Dendritic cell treated with granulocyte-macrophage colony-stimulating factor and Interleukin-4, amounts not matched to agents 40 ng/mL and 50 ng/mL, for 4 days (primary cell): ENCODE data around the gene CHST1.
A peak's percentile ranks its signal among the peaks of the same experiment; 100 is the strongest.

ENCODE experiments used
- H3K27ac Mint-ChIP-seq: one replicate; pipeline ENCODE4 v1.8.0; 2022; ENCODE audit warnings: mild to moderate bottlenecking, mixed read lengths
- H3K27me3 Mint-ChIP-seq: one replicate; pipeline ENCODE4 v1.8.0; 2022; ENCODE audit warnings: mild to moderate bottlenecking, mixed read lengths
- H3K36me3 Mint-ChIP-seq: one replicate; pipeline ENCODE4 v1.8.0; 2022; ENCODE audit warnings: low read depth, mixed read lengths
- H3K4me1 Mint-ChIP-seq: one replicate; pipeline ENCODE4 v1.8.0; 2022; ENCODE audit warnings: low read depth, mixed read lengths
- H3K4me3 Mint-ChIP-seq: one replicate; pipeline ENCODE4 v1.8.0; 2022; ENCODE audit warnings: mild to moderate bottlenecking, moderate library complexity, mixed read lengths
- H3K9me3 Mint-ChIP-seq: one replicate; pipeline ENCODE4 v1.8.0; 2022; ENCODE audit warnings: mixed read lengths
- intact Hi-C: fragments of 100-400 bp; cut with micrococcal nuclease; formaldehyde crosslinking; loops from one replicate; pipeline ENCODE4 v1.15.0; 2022

CHST1 gene

GRCh38 chr11:45667929-45668680, 2.7 kb upstream of the CHST1 start:
- Mint-ChIP-seq H3K27ac (no peak overlapping the region), H3K36me3 (no peaks in the 10 kb centered on the region), H3K4me3 (no peak overlapping the region), H3K9me3 (no peaks in the 10 kb centered on the region), H3K4me1 (no peaks in the 10 kb centered on the region), H3K27me3 (peaks cover 62% of the 10 kb centered on the region)
- intact Hi-C loops = no loop called here

DNA sequence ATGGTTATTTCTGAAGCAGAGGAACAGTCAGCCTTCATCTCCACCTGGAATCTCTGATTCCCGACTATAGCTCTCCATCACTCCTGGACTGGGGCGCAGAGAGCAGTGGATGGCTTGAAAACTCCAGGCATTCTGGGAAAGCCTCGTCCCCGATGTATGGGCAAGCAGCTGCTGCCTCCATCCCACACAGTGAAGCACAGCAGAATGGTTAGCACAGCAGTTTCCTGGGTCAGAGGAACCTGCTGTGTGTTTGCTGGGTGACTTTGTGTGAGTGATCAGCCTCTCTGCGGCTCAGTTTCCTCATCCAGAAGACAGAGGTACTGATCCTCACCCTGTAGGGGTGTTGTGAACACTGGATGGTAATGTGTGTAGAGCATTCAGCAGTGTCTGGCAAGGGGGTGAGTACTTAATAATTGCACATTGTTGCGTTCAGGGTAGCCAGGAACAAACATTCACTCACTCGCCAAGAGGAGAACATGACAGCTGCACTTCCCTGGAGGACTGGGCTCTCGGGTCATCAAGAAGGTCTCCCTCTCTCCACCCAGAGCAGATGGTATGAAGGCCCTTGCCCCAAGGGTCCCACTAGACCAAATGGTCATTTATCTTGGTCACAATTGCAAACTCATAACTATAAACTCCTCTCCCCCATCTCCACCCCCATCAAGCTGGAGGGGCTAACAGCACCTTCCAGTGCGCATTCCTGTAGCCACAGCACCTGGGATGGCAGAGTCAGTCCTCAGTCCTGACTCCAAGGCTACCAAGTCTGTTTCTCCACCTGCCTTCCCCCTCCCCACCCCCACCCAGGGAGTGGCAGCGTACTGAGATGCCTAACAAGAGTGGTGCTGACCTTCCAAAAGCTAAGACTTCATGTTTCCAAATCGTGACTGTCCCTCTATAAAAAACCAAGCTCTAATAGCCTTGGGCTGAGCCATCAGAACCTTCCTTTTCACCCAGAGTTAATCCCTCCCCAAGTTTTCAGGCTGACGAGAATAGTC, 1.5 kb upstream of the CHST1 start:
- Mint-ChIP-seq H3K9me3 (no peaks in the 10 kb centered on the region), H3K27me3 (peaks cover 70% of the 10 kb centered on the region), H3K4me1 (no peaks in the 10 kb centered on the region), H3K27ac (no peak overlapping the region), H3K36me3 (no peaks in the 10 kb centered on the region), H3K4me3 (no peak overlapping the region)
- intact Hi-C loops = no loop called here

GRCh38 chr11:45665933-45666647, 668 bp upstream of the CHST1 start:
- H3K36me3 Mint-ChIP-seq = no peaks in the 10 kb centered on the region
- no peak overlapping the region for H3K27ac Mint-ChIP-seq
- H3K9me3 Mint-ChIP-seq = no peaks in the 10 kb centered on the region
- intact Hi-C loops = no loop called here
- no peaks in the 10 kb centered on the region for H3K4me1 Mint-ChIP-seq
- peaks cover 76% of the 10 kb centered on the region for H3K27me3 Mint-ChIP-seq
- H3K4me3 Mint-ChIP-seq = peak overlapping the region; percentile 44

DNA sequence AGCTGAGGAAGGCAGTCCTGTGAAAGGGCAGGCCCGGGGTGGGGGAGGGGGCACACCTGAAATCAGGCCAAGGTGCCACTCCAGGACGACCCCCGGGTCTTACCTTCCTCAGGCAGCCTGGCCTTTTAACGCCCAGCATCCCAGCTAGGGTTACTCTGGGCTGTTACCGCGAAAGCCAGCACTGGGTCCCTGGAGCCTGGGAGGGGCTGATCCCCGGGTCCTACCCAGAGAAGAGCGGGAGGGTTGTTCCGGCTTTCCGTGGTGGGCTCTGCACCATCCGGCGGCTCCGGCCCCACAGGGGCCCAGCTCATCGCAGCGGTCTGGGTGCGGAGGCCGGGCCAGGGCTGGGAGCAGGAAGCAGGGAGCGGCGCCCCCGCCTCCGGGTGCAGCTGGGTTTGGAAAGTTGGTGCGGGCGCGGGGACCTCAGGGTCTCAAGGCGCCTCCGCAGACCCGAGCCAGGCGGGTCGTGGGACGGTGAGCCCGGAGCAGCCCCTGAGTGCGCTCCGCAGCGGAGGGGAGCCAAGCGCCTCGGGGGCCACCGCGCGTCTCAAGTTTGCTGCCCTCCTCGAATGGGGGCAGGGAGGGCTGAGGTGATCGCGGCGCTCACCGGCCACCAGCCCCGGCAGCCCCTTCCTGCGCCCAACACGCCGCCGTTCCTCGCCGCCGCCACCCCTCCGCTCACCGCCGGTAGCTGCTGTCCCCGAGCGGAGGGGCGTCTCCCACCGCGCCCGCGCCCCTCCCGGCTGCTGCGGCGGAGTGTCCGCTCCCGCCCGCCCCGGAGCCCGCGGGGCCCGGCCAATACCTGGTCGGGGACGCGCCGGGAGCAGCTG, 831 bp downstream of the CHST1 start:
- Mint-ChIP-seq H3K9me3 (no peaks in the 10 kb centered on the region), H3K4me3 (peak overlapping the region; percentile 48), H3K4me1 (no peaks in the 10 kb centered on the region), H3K27ac (no peak overlapping the region), H3K36me3 (no peaks in the 10 kb centered on the region), H3K27me3 (peaks cover 87% of the 10 kb centered on the region)
- intact Hi-C loops = no loop called here

DNA sequence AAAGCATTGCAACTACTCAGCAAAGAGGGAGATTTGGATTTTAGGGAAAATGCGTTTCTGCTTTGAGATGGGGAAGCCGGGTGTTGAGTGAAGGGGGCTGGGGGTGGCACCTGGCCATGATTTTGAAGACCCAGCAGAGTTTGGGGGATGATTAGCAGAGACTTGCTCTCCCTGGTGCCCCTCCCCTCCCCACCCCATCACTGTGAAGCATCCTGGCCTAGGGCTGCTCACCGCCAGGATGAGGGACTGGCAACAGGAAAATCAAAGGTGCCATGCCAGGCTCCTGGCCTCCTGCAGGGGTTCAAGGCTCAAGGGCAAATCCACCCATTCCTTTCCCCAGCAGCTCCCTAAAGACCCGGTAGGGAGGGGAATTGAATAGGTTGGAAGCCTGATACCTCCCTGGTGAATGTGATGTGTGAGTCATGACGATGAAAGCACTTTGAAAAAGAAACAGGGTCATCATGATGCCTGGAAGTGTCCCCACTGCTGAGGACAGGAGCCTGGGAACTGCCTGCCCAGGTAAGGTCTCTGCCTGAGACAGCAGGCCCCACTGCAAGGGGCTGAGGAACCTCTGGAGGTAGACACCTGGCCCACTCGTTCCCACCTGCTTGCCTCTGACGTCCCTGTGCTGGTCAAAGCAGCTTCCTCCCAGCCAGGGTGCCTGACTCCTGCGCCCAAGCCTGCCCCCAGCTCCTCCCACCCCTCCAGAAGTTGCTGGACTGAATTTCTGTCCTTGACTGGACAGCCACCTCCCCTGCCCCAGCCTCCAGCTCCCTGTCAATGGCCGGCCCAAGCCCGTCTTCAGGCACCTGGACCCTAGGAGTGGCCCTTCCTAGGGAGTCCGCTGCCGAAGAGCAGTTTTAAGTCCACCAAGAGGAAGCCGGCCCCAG, 1.7 kb downstream of the CHST1 start:
- Mint-ChIP-seq H3K4me3 (no peak overlapping the region), H3K27me3 (peaks cover 89% of the 10 kb centered on the region), H3K27ac (no peak overlapping the region), H3K9me3 (no peaks in the 10 kb centered on the region), H3K36me3 (no peaks in the 10 kb centered on the region), H3K4me1 (peaks cover 3% of the 10 kb centered on the region)
- intact Hi-C loops = no loop called here

DNA sequence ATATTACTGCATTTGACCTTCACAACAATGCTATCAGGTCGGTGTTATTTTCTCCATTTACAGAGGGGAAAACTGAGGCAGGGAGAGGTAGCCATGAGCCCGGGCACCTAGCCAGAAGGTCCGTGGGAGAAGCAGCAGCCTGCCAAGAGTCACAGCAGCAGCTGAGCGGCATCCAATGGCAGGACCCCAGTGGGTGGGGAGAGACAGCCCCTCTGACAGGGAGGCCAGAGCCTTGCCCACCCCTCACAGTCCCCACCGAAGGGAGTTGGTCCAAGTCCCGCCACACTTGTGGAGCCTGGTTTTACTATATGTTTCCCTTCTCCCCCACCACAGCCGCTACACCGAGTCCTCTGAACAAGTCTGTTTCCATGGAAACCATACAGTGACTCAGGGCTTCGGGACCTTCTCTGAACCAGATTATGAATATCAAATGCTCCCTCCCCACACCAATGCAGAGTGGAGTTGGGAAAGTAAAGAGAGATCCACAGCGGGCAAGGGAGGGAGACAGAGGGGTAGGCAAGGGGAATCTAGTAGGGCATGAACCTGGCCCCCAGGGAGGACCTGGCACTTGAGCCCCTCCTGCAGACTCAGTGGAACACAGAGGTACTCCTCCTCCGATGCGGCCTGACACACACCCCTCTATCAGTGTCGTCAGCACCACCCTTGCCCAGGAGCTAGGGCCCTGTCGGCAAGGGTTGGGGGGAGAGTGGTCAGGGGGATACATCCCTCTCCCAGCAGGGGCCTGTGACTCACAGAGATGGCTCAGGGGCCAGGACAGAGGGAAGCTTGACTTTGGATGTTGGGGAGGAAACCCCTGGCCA, 2.5 kb downstream of the CHST1 start:
- no peaks in the 10 kb centered on the region for H3K9me3 Mint-ChIP-seq
- intact Hi-C loops = no loop called here
- no peak overlapping the region for H3K27ac Mint-ChIP-seq
- H3K4me3 Mint-ChIP-seq = no peak overlapping the region
- peaks cover 7% of the 10 kb centered on the region for H3K4me1 Mint-ChIP-seq
- no peaks in the 10 kb centered on the region for H3K36me3 Mint-ChIP-seq
- H3K27me3 Mint-ChIP-seq = peaks cover 85% of the 10 kb centered on the region

- H3K4me1 Mint-ChIP-seq = peaks cover 7% of the 10 kb centered on the region
- H3K9me3 Mint-ChIP-seq = no peaks in the 10 kb centered on the region
- no peaks in the 10 kb centered on the region for H3K36me3 Mint-ChIP-seq
- peaks cover 82% of the 10 kb centered on the region for H3K27me3 Mint-ChIP-seq
- H3K4me3 Mint-ChIP-seq = no peak overlapping the region
- H3K27ac Mint-ChIP-seq = no peak overlapping the region
- intact Hi-C loops = no loop called here
Observed at GRCh38 chr11:45662096-45662664, 3.2 kb downstream of the CHST1 start.

GRCh38 chr11:45661439-45662055, 3.9 kb downstream of the CHST1 start:
- Mint-ChIP-seq H3K4me1 (peaks cover 7% of the 10 kb centered on the region), H3K4me3 (no peak overlapping the region), H3K9me3 (no peaks in the 10 kb centered on the region), H3K27me3 (peaks cover 82% of the 10 kb centered on the region), H3K27ac (no peak overlapping the region), H3K36me3 (no peaks in the 10 kb centered on the region)
- intact Hi-C loops = no loop called here

GRCh38 chr11:45660729-45661438, 4.5 kb downstream of the CHST1 start:
- no peaks in the 10 kb centered on the region for H3K36me3 Mint-ChIP-seq
- no peak overlapping the region for H3K27ac Mint-ChIP-seq
- intact Hi-C loops = no loop called here
- peaks cover 80% of the 10 kb centered on the region for H3K27me3 Mint-ChIP-seq
- H3K4me1 Mint-ChIP-seq = peaks cover 7% of the 10 kb centered on the region
- no peaks in the 10 kb centered on the region for H3K9me3 Mint-ChIP-seq
- no peak overlapping the region for H3K4me3 Mint-ChIP-seq

- no peak overlapping the region for H3K27ac Mint-ChIP-seq
- no peaks in the 10 kb centered on the region for H3K9me3 Mint-ChIP-seq
- intact Hi-C loops = no loop called here
- H3K4me3 Mint-ChIP-seq = no peak overlapping the region
- H3K36me3 Mint-ChIP-seq = no peaks in the 10 kb centered on the region
- peaks cover 82% of the 10 kb centered on the region for H3K27me3 Mint-ChIP-seq
- H3K4me1 Mint-ChIP-seq = peaks cover 7% of the 10 kb centered on the region
Observed at GRCh38 chr11:45659818-45660160, 5.6 kb downstream of the CHST1 start.
